ENCODE measurements around the gene METTL2B.
"Not testable (repeated sequence)": the region's sequence is repeated elsewhere in the genome, so short reads cannot be mapped to it uniquely, and the experiment has no call there.

GRCh38 chr7:128515232-128515631 lies 38.7 kb downstream of the METTL2B start:
- TF ChIP-seq CTCF, POLR2AphosphoS5, POLR2A (IDR thresholded peaks at IDR 0.05): not testable (repeated sequence)
